NT2/D1 (cell line): ENCODE measurements around the gene NAV2.

Source experiments
- SUZ12 ChIP-seq: IDR thresholded peaks from 2 replicates; pipeline ENCODE4 v1.6.1; 2011; ENCODE audit not compliant: insufficient read length, insufficient read depth; ENCODE audit errors: extremely low read depth
- YY1 ChIP-seq: IDR thresholded peaks from 2 replicates; pipeline ENCODE4 v1.6.1; 2011; ENCODE audit not compliant: insufficient read length, insufficient read depth
- ZNF274 ChIP-seq: IDR thresholded peaks from 2 replicates; pipeline ENCODE4 v1.6.1; 2011; ENCODE audit warnings: mild to moderate bottlenecking, low read depth, low read length

GRCh38 chr11:19959648-19960059 lies 247.0 kb downstream of the NAV2 start:
- TF ChIP-seq SUZ12 = no peak
- TF ChIP-seq YY1 = no peak
- TF ChIP-seq ZNF274 = no peak
